Ammon's horn (tissue), 1 donor: ENCODE measurements around the gene MRPL39.

Experiments used
- DNase-seq: peaks from one replicate; pipeline ENCODE4 v3.0.0-alpha.2; 2016; ENCODE audit warnings: low spot score

The MRPL39 gene

DNA sequence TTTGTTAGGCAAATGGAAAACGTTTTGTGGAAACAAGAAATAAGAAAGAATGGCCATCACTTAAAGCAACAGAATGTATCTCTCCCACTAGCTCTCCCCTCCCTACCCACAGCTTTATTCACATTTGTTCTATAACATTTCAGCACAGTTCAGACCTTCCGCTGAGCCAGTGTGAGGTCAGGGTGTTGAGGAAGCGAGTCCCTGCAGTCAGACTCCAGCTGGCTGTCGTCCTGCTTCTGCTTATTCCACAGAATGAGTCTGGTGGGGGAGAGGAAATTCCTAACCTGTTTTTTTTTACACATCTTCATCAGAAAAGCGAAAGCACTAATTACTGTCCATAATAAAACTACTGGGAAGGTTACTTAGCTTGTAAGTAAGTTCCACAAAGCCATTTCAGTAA lies 39.0 kb downstream of the MRPL39 start:
- peak; percentile 51 for DNase-seq

DNA sequence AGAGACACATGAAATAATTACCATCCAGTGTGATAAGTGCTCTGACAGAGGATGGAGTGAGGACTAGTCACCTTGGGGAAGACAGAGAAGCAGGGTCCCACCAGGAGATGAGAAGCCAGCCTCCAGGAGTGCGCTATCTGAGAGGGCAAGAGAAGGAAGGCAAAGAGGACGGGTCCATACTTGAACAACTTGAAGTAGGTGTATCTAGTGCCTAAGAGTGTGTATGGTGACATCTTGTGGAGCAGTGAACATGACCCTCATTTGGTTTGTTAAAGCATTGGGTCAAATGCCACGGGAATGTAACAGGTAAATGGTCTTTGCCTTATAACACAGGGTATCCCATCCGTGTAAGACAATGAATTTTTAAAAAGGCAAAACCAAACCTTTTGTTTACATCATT lies 39.8 kb downstream of the MRPL39 start:
- DNase-seq, result no peak

- DNase-seq, result no peak
Observed at GRCh38 chr21:25566645-25567044, 40.6 kb downstream of the MRPL39 start.

- DNase-seq, result no peak
Observed at GRCh38 chr21:25565272-25566211, 41.7 kb downstream of the MRPL39 start.

- DNase-seq, result no peak
Observed at GRCh38 chr21:25564349-25564948, 42.8 kb downstream of the MRPL39 start.

DNA sequence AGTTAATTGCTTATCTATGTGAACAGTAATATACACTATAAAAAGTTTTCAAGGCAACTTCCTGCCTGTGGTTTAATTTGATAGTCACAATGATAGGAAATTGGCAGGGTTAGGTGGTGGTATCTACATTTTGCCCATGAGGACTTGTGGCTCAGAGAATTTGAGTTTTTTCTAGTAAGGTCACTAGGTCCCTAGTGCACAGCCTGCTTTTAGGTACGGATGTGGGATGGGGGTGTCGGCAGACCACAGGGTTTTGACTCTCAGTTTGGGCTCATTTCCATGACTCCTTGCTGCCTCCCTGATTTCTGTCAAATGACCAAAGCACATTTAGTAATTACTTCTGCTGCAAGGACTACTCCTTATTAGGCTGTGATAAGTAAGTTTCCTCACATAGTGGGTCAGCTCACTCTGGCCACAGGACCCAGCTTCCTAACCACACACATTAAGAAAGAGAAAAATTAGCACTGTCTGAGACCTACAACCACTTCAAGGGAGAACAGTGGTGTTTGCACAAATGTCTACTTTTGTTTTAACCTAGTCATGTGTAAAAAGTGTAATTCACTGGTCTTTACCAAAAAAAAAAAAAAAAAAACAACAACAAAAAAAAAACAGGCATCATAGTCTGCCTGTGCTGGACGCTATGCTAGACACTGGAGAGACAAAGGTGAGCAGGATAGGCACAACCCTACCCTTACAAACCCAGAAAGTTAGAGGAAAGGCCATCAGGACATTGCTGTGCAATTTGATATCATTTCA lies 43.7 kb downstream of the MRPL39 start:
- no peak for DNase-seq

DNA sequence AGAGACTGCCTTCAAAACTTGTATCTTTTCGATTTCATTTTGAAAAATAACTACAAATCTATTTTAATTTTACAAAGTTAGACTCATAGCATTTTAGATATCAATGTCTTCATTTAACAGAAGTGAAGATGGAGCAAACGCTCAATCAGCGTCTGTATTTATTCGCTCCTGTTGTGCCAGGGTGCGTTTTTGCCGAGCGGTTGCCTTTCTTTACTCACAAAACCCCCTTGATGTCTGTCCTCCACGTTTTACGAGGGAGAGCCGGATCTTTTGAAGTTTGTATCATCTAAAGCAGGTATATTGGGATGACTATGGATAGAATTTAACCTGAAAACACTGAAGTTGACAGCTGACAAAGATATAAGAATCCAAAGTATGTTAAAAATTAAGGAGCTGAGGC lies 44.6 kb downstream of the MRPL39 start:
- DNase-seq, result no peak

GRCh38 chr21:25561668-25562641 lies 45.3 kb downstream of the MRPL39 start:
- peak; percentile 49 for DNase-seq

DNA sequence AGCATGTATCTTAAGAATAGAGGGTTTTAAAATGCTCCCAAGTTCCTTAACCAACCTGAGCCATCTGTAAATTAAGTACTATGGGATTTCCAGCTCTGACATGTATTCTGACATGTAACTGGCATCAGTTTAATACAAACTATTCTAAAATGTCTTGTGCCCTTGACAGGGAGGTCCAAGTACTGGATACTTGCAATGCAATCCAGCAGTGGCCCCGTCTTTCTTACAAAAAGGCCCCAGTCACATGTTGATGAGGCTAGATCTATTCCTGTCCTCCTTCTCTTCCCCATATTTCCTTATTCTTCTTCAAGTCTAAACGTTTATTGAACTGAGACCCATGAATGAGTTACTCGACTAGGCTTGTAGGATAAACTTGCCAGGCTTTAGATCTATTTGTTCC lies 46.4 kb downstream of the MRPL39 start:
- DNase-seq, result no peak

GRCh38 chr21:25560271-25560685 lies 47.0 kb downstream of the MRPL39 start:
- DNase-seq, result no peak

- no peak for DNase-seq
Observed at GRCh38 chr21:25559746-25560145, 47.5 kb downstream of the MRPL39 start.

DNA sequence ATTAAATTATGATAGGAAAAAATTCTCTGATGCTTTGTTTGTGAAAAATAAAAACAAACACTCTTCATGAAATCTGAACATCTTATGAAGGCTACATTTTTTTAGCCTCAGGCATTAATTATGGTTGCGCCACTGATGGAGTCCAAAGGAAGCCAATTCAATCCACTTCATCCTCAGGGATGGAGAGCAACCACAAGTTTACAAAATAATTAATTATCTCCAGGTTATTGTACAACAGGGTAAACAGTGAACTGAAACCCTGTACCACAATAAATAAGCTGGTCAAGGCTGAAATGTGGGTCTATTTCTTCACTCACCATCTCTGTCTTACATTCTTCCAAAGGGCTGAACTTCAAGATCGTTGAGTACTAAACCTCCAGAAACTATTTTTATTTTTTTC lies 49.2 kb downstream of the MRPL39 start:
- no peak for DNase-seq

- no peak for DNase-seq
Observed at GRCh38 chr21:25557180-25557579, 50.1 kb downstream of the MRPL39 start.

DNA sequence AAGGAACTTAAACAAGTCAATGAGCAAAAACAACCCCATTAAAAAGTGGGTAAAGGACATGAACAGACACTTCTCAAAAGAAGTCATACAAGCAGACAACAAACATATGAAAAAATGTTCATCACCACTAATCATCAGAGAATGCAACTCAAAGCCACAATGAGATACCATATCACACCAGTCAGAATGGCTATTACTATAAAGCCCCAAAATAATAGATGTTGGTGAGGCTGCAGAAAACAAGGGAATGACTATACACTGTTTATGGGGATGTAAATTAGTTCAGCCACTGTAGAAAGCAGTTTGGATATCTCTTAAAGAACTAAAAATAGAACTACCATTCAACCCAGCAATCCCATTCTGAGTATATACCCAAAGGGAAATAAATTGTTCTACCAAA lies 51.2 kb downstream of the MRPL39 start:
- no peak for DNase-seq

DNA sequence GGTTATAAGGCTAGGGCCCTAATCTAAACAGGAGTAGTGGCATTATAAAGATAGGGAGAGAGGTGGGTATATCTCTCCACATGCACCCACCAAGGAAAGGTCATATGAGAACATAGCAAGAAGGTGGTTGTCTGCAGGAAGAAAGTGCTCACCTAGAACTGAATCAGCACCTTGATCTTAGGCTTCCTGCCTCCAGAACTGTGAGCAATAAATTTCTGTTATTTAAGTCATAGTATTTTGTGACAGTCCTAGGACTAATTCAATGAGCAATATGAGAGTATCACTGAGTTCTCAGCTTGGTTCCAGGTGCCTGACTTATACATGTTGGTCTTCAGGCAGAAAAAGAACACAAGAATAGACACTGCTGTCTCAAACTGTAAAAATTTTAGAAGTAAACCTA lies 51.8 kb downstream of the MRPL39 start:
- no peak for DNase-seq

DNA sequence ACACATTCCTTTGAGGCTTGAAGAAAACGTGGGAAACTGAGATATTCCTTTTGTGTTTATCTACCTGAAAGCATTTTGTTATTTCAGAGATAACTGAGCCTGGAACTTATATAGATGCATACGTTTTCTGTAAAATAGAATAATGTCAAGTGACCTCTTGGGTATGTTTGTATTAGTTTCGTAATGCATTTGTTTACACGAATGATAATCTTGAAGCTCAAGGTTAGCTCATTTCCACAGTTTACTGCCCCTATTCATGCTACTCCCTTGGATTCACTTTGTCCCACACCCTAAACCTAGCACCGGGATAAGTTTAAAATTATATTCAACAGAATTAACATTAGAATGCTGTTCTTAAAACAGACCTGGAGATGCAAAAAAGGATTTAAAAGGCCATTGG lies 54.4 kb downstream of the MRPL39 start:
- DNase-seq, result no peak

GRCh38 chr21:25551569-25551968 lies 55.7 kb downstream of the MRPL39 start:
- DNase-seq, result no peak

- no peak for DNase-seq
Observed at GRCh38 chr21:25550352-25551120, 56.7 kb downstream of the MRPL39 start.

DNA sequence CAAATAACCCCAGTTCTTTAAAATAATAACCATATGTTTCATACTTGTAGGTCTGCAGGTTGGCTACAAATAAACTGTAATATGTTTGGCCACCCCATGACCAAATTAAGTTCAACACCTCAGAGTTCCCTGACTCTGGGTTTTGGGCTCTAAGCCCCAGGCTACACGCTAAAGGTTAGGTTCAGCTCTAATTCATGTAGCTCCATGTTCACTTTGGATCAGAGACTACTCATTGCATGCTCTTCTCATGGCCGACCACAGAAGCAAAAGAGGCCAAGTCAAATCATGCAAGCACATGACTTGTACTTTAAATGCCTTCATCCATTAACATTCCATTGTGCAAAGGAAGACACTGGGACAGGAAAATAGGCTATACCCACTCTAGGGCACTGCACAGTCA lies 66.2 kb downstream of the MRPL39 start:
- no peak for DNase-seq

GRCh38 chr21:25539606-25540005 lies 67.7 kb downstream of the MRPL39 start:
- no peak for DNase-seq

- no peak for DNase-seq
Observed at GRCh38 chr21:25537174-25537573, 70.1 kb downstream of the MRPL39 start.
